Transverse colon (tissue), 4 donors: ENCODE data around the gene C22orf31.

Experiments
- CTCF ChIP-seq, 5 experiments: fragments of 200-600 bp in 3 of 5; fragments of 450-650 bp in 2 of 5; sonication (generic) in 3 of 5; IDR thresholded peaks; 1 replicate in 2 of 5; 2 replicates in 3 of 5; pipeline ENCODE4 v1.5.1; 2016 to 2017; ENCODE audit warnings: antibody characterized with exemption in 5 of 5, inconsistent platforms in 3 of 5, mild to moderate bottlenecking in 2 of 5, moderate library complexity in 1 of 5
- EP300 ChIP-seq: sonication (generic); formaldehyde crosslinking; IDR thresholded peaks from one replicate; pipeline ENCODE4 v1.6.1; 2017; ENCODE audit warnings: antibody characterized with exemption, low read depth
- POLR2AphosphoS5 ChIP-seq, 3 donors: sonication (generic); formaldehyde crosslinking; IDR thresholded peaks; one replicate each; pipeline ENCODE4 v1.6.1; 2016; ENCODE audit warnings: antibody characterized with exemption in 3 of 3

GRCh38 chr22:29106839-29107238, 45.2 kb upstream of the C22orf31 start:
- no peak for TF ChIP-seq CTCF (IDR thresholded peaks at IDR 0.05)
- TF ChIP-seq POLR2AphosphoS5 (IDR thresholded peaks at IDR 0.05) = no peak
- no peak for TF ChIP-seq EP300
